Gastrocnemius medialis (tissue), 4 donors: ENCODE measurements around the gene FYB2.

Experiments
- CTCF ChIP-seq, 5 experiments: fragments of 450-650 bp in 3 of 5; fragments of 200-600 bp in 2 of 5; sonication (generic) in 2 of 5; IDR thresholded peaks in 4 of 5; conservative IDR thresholded peaks in 1 of 5; 1 replicate in 4 of 5; 2 replicates in 1 of 5; pipeline ENCODE4 v1.5.1; 2016 to 2019; ENCODE audit warnings: antibody characterized with exemption in 5 of 5, mild to moderate bottlenecking in 3 of 5, moderate library complexity in 3 of 5
- POLR2A ChIP-seq, 2 donors: fragments of 450-650 bp; IDR thresholded peaks; one replicate each; pipeline ENCODE4 v1.6.1; 2017; ENCODE audit warnings: antibody characterized with exemption in 2 of 2, mild to moderate bottlenecking in 2 of 2, moderate library complexity in 2 of 2

GRCh38 chr1:56799605-56800400 lies 19.4 kb downstream of the FYB2 start:
- TF ChIP-seq CTCF (IDR thresholded peaks at IDR 0.05 in 4 of 5, conservative IDR thresholded peaks at IDR 0.05 in 1 of 5) = no peak
- no peak for TF ChIP-seq POLR2A (IDR thresholded peaks at IDR 0.05)
